Mesendoderm (in vitro differentiated cells): ENCODE results near the gene CACNA2D4.

Experiments
- DNase-seq: peaks from one replicate; pipeline ENCODE4 v3.0.0; 2013
- H2AK5ac ChIP-seq: 2 replicates; pipeline ENCODE4 v1.6.1; 2013; ENCODE audit warnings: low read length, inconsistent platforms
- H2BK120ac ChIP-seq: 2 replicates; pipeline ENCODE4 v1.6.1; 2013; ENCODE audit warnings: low read depth, mild to moderate bottlenecking, low read length, moderate library complexity, mixed read lengths
- H2BK15ac ChIP-seq: replicated peaks from 2 replicates; pipeline ENCODE4 v1.6.1; 2013; ENCODE audit warnings: low read depth, mild to moderate bottlenecking, moderate library complexity
- H2BK5ac ChIP-seq: 2 replicates; pipeline ENCODE4 v1.6.1; 2013; ENCODE audit warnings: low read length, inconsistent platforms
- H3K18ac ChIP-seq: 2 replicates; pipeline ENCODE4 v1.6.1; 2013; ENCODE audit warnings: mild to moderate bottlenecking, low read length, mixed read lengths
- H3K23ac ChIP-seq: one replicate; pipeline ENCODE4 v1.6.1; 2013; ENCODE audit warnings: low read length
- H3K27ac ChIP-seq: 2 replicates; pipeline ENCODE4 v1.5.1; 2013; ENCODE audit warnings: low read depth, mild to moderate bottlenecking, inconsistent platforms, low read length, moderate library complexity
- H3K27me3 ChIP-seq: 2 replicates; pipeline ENCODE4 v1.6.1; 2013; ENCODE audit warnings: low read length, control low read depth, mild to moderate bottlenecking, inconsistent platforms; ENCODE audit not compliant: insufficient read depth, poor library complexity
- H3K36me3 ChIP-seq: 2 replicates; pipeline ENCODE4 v1.6.1; 2013; ENCODE audit warnings: low read length, inconsistent platforms; ENCODE audit not compliant: control insufficient read depth, insufficient read depth
- H3K4ac ChIP-seq: one replicate; pipeline ENCODE4 v1.6.1; 2013; ENCODE audit warnings: low read depth, mild to moderate bottlenecking, low read length, moderate library complexity
- H3K4me1 ChIP-seq: 2 replicates; pipeline ENCODE4 v1.6.1; 2013; ENCODE audit warnings: low read depth, low read length, inconsistent platforms; ENCODE audit not compliant: control insufficient read depth
- H3K4me2 ChIP-seq: 2 replicates; pipeline ENCODE4 v1.6.1; 2013; ENCODE audit warnings: low read length
- H3K4me3 ChIP-seq: 2 replicates; pipeline ENCODE4 v1.5.1; 2013; ENCODE audit warnings: mild to moderate bottlenecking, low read length
- H3K56ac ChIP-seq: one replicate; pipeline ENCODE4 v1.6.1; 2013; ENCODE audit warnings: low read length
- H3K79me1 ChIP-seq: 2 replicates; pipeline ENCODE4 v1.6.1; 2013; ENCODE audit warnings: low read length, inconsistent platforms
- H3K79me2 ChIP-seq: 2 replicates; pipeline ENCODE4 v1.6.1; 2013; ENCODE audit warnings: mild to moderate bottlenecking, low read length; ENCODE audit not compliant: control insufficient read depth, insufficient read depth
- H3K9ac ChIP-seq: 2 replicates; pipeline ENCODE4 v1.6.1; 2013; ENCODE audit warnings: low read length, inconsistent platforms
- H4K5ac ChIP-seq: one replicate; pipeline ENCODE4 v1.6.1; 2013; ENCODE audit warnings: low read length
- H4K8ac ChIP-seq: one replicate; pipeline ENCODE4 v1.6.1; 2013; ENCODE audit warnings: low read depth, mild to moderate bottlenecking, control low read depth, low read length, moderate library complexity
- whole genome bisulfite sequencing: extraction: QIAGEN DNeasy Blood & Tissue Kit; methylation state at CpG from one replicate; pipeline ENCODE4 v1.1.7; 2013; ENCODE audit warnings: low lambda C conversion rate, missing lambda C conversion rate; ENCODE audit not compliant: insufficient coverage; ENCODE audit errors: extremely low coverage; 5-methylcytosine and 5-hydroxymethylcytosine counted together

Gene CACNA2D4

GRCh38 chr12:1857821-1858220, 60.6 kb downstream of the CACNA2D4 start:
- H3K23ac ChIP-seq, result no peak overlapping the region
- H2AK5ac ChIP-seq, result no peak overlapping the region
- no peak overlapping the region for H2BK120ac ChIP-seq
- WGBS, result no CpG with 5 or more reads among the region's 7 CpGs
- no peak overlapping the region for H3K4ac ChIP-seq
- no peak overlapping the region for H2BK15ac ChIP-seq
- H3K4me3 ChIP-seq, result no peak overlapping the region
- H2BK5ac ChIP-seq, result no peak overlapping the region
- H4K5ac ChIP-seq, result no peak overlapping the region
- H3K79me1 ChIP-seq, result no peaks in the 10 kb centered on the region
- no peak overlapping the region for H3K27ac ChIP-seq
- no peaks in the 10 kb centered on the region for H3K4me1 ChIP-seq
- no peaks in the 10 kb centered on the region for H3K27me3 ChIP-seq
- no peak overlapping the region for H3K4me2 ChIP-seq
- H3K36me3 ChIP-seq, result no peaks in the 10 kb centered on the region
- no peak overlapping the region for H4K8ac ChIP-seq
- no peaks in the 10 kb centered on the region for H3K79me2 ChIP-seq
- H3K56ac ChIP-seq, result no peak overlapping the region
- H3K9ac ChIP-seq, result no peak overlapping the region
- no peak overlapping the region for H3K18ac ChIP-seq
- DNase-seq, result no peak

- no peaks in the 10 kb centered on the region for H3K79me2 ChIP-seq
- no CpG with 5 or more reads among the region's 2 CpGs for WGBS
- no peak for DNase-seq
- no peak overlapping the region for H3K4me3 ChIP-seq
- H3K36me3 ChIP-seq, result no peaks in the 10 kb centered on the region
- H3K4me2 ChIP-seq, result no peak overlapping the region
- no peak overlapping the region for H4K8ac ChIP-seq
- H3K79me1 ChIP-seq, result no peaks in the 10 kb centered on the region
- H3K27me3 ChIP-seq, result no peaks in the 10 kb centered on the region
- H3K18ac ChIP-seq, result no peak overlapping the region
- H3K27ac ChIP-seq, result no peak overlapping the region
- H3K4ac ChIP-seq, result no peak overlapping the region
- no peak overlapping the region for H2BK5ac ChIP-seq
- no peak overlapping the region for H2BK120ac ChIP-seq
- no peak overlapping the region for H4K5ac ChIP-seq
- no peak overlapping the region for H2BK15ac ChIP-seq
- no peak overlapping the region for H3K56ac ChIP-seq
- no peak overlapping the region for H2AK5ac ChIP-seq
- no peaks in the 10 kb centered on the region for H3K4me1 ChIP-seq
- H3K9ac ChIP-seq, result no peak overlapping the region
- no peak overlapping the region for H3K23ac ChIP-seq
Observed at GRCh38 chr12:1857086-1857485, 61.4 kb downstream of the CACNA2D4 start.

- no CpG with 5 or more reads among the region's 3 CpGs for WGBS
Observed at GRCh38 chr12:1855241-1855640, 63.2 kb downstream of the CACNA2D4 start.

GRCh38 chr12:1853716-1854115, 64.7 kb downstream of the CACNA2D4 start:
- Histone ChIP-seq H2BK120ac (no peak overlapping the region), H3K23ac (no peak overlapping the region), H3K27me3 (no peaks in the 10 kb centered on the region), H3K4ac (no peak overlapping the region), H3K4me2 (no peak overlapping the region), H3K4me1 (no peaks in the 10 kb centered on the region), H3K18ac (no peak overlapping the region), H2BK15ac (no peak overlapping the region), H3K79me1 (no peaks in the 10 kb centered on the region), H3K79me2 (no peaks in the 10 kb centered on the region), H3K27ac (no peak overlapping the region), H3K4me3 (no peak overlapping the region), H4K5ac (no peak overlapping the region), H2BK5ac (no peak overlapping the region), H4K8ac (no peak overlapping the region), H3K9ac (no peak overlapping the region), H3K36me3 (no peaks in the 10 kb centered on the region), H2AK5ac (no peak overlapping the region), H3K56ac (no peak overlapping the region)
- WGBS, result no CpG with 5 or more reads among the region's 8 CpGs
- DNase-seq, result no peak

More at GRCh38 chr12:1855241-1855640, 63.2 kb downstream of the CACNA2D4 start:
- no peak overlapping the region for H3K9ac ChIP-seq
- H3K4me2 ChIP-seq, result no peak overlapping the region
- H3K79me2 ChIP-seq, result no peaks in the 10 kb centered on the region
- H3K56ac ChIP-seq, result no peak overlapping the region
- H4K8ac ChIP-seq, result no peak overlapping the region
- no peak overlapping the region for H3K4me3 ChIP-seq
- H3K79me1 ChIP-seq, result no peaks in the 10 kb centered on the region
- no peak overlapping the region for H2BK120ac ChIP-seq
- no peaks in the 10 kb centered on the region for H3K4me1 ChIP-seq
- H3K4ac ChIP-seq, result no peak overlapping the region
- H2AK5ac ChIP-seq, result no peak overlapping the region
- H4K5ac ChIP-seq, result no peak overlapping the region
- no peak overlapping the region for H2BK5ac ChIP-seq
- no peak overlapping the region for H3K23ac ChIP-seq
- no peak overlapping the region for H2BK15ac ChIP-seq
- H3K18ac ChIP-seq, result no peak overlapping the region
- DNase-seq, result peak; percentile 46
- no peak overlapping the region for H3K27ac ChIP-seq
- H3K36me3 ChIP-seq, result no peaks in the 10 kb centered on the region
- H3K27me3 ChIP-seq, result no peaks in the 10 kb centered on the region

- Histone ChIP-seq H2BK5ac (no peak overlapping the region), H3K4me2 (no peak overlapping the region), H3K4ac (no peak overlapping the region), H4K8ac (no peak overlapping the region), H3K27me3 (no peaks in the 10 kb centered on the region), H3K4me1 (no peaks in the 10 kb centered on the region), H3K18ac (no peak overlapping the region), H3K4me3 (no peak overlapping the region), H2AK5ac (no peak overlapping the region), H3K79me1 (no peaks in the 10 kb centered on the region), H4K5ac (no peak overlapping the region), H3K36me3 (no peaks in the 10 kb centered on the region), H2BK120ac (no peak overlapping the region), H2BK15ac (no peak overlapping the region), H3K27ac (no peak overlapping the region), H3K56ac (no peak overlapping the region), H3K79me2 (no peaks in the 10 kb centered on the region), H3K23ac (no peak overlapping the region), H3K9ac (no peak overlapping the region)
- DNase-seq, result no peak
- WGBS, result no CpG with 5 or more reads among the region's 1 CpG
Observed at GRCh38 chr12:1852076-1852475, 66.4 kb downstream of the CACNA2D4 start.

GRCh38 chr12:1851151-1851701, 67.2 kb downstream of the CACNA2D4 start:
- Histone ChIP-seq H2BK15ac (no peak overlapping the region), H3K79me2 (no peaks in the 10 kb centered on the region), H3K4me3 (no peak overlapping the region), H3K79me1 (no peaks in the 10 kb centered on the region), H4K8ac (no peak overlapping the region), H3K9ac (no peak overlapping the region), H2BK5ac (no peak overlapping the region), H3K23ac (no peak overlapping the region), H3K27ac (no peak overlapping the region), H3K27me3 (no peaks in the 10 kb centered on the region), H3K4ac (no peak overlapping the region), H2BK120ac (no peak overlapping the region), H3K4me1 (no peaks in the 10 kb centered on the region), H3K4me2 (no peak overlapping the region), H4K5ac (no peak overlapping the region), H3K56ac (no peak overlapping the region), H3K36me3 (no peaks in the 10 kb centered on the region), H2AK5ac (no peak overlapping the region), H3K18ac (no peak overlapping the region)
- WGBS, result no CpG with 5 or more reads among the region's 7 CpGs
- DNase-seq, result no peak
